CD4-positive, alpha-beta T cell treated with Interleukin-10 for 1 hour (primary cell): ENCODE results near the gene MYMX.

Experiments
- DNase-seq: peaks from one replicate; pipeline ENCODE4 v3.0.0-alpha.2; 2020

The MYMX gene

DNA sequence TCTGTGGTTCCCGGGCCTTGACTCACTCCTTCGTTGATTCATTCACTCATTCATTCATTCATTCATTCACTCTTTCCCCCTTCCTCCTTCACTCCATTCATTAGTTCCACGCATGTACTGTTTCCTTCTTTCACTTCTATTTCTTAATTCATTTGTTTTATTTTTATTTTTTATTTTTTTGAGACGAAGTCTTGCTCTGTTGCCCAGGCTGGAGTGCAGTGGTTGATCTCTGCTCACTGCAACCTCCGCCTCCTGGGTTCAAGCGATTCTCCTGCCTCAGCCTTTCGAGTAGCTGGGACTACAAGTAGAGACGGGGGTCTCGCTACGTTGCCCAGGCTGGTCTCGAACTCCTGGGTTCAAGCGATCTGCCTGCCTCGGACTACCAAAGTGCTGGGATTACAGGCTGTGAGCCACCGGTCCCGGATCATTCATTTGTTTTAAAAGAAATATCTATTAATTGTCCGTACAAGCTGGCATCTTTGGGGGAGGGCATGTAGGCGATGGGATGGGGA lies 49.1 kb downstream of the MYMX start:
- no peak for DNase-seq

- DNase-seq: no peak
These were observed 49.6 kb downstream of the MYMX start for GRCh38 chr6:44266347-44266746.

- no peak for DNase-seq
These were observed 50.5 kb downstream of the MYMX start for GRCh38 chr6:44267252-44267651.
